ENCODE results near the gene KCNH1. TPM values are rescaled to one million over a fixed set of nuclear protein-coding genes. Genes with fewer than 3 reads are reported as not detected.

The KCNH1 gene
- polyA plus RNA-seq, 1 of the 3 experiments (the other 2 are of a cell fraction): 0.08 TPM

DNA sequence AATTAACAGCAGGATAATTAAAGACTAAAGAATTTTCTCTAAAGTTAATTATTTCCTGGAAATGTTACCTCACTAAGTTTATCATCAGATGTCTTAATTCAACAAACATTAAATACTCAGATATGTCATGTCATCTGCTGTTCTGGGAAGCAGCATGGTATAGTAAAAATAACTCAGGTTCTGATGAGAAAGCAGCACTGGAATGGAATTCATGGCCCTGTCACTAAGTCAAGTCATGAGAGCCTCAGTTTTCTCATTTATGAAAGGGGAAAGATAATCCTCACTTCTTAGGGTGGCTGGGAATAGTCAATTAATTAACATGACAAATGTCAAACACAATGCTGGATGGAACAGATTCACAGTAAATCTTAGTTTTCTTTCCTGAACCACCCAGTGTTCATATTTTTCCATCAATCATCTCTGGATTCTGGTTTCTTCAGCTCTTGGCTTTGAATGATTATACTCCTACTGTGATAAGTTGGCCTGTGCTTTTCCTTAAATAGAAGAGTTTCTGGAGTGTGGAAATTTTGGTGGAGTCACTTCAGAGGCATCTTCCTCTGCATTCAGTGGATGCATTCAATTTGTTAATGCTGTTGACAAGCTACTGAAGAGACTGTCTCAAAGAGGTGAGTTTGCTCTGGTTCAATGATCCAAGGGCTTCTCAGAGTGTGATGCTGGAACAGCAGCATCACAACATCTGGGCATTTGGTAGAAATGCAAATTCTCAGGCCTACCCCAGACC is 319.4 kb downstream of the KCNH1 start:
- DNase-seq: no peak
- Histone ChIP-seq H3F3A (replicated peaks; ENCODE audit: insufficient read depth) (no peaks in the 10 kb centered on the region), H3K27ac (ENCODE audit: low read depth in 2 of 2, low read length in 1 of 2) (no peak overlapping the region), H2AFZ (ENCODE audit: low read depth) (no peak overlapping the region), H3K9ac (no peak overlapping the region), H3K9me3 (no peaks in the 10 kb centered on the region), H3K4me3 (ENCODE audit: low read depth in 2 of 2, low read length in 1 of 2) (no peak overlapping the region), H3K27me3 (ENCODE audit: insufficient read depth) (no peaks in the 10 kb centered on the region), H4K20me1 (ENCODE audit: insufficient read depth) (no peaks in the 10 kb centered on the region), H3K4me2 (no peak overlapping the region), H3K4me1 (ENCODE audit: control insufficient read depth in 1 of 2, insufficient read depth in 2 of 2, low read depth in 1 of 2, low read length in 1 of 2) (no peaks in the 10 kb centered on the region), H3K79me2 (ENCODE audit: insufficient read depth) (no peaks in the 10 kb centered on the region), H3K9me2 (no peaks in the 10 kb centered on the region), H3K36me3 (replicated peaks in 1 of 2; ENCODE audit: control insufficient read depth in 1 of 2, insufficient read depth in 2 of 2, low read length in 1 of 2) (no peaks in the 10 kb centered on the region)
- CTCF ChIA-PET: no interaction called here
- POLR2A ChIA-PET: no interaction called here
- TF ChIP-seq ELF1 (IDR thresholded peaks at IDR 0.05) (no peak), MXI1 (IDR thresholded peaks at IDR 0.05; ENCODE audit: low read depth, low read length) (no peak), RFX5 (IDR thresholded peaks at IDR 0.05; ENCODE audit: low read length) (no peak), RXRA (IDR thresholded peaks at IDR 0.05; ENCODE audit: borderline replicate concordance, low read depth) (no peak), EP300 (IDR thresholded peaks at IDR 0.05; ENCODE audit: borderline replicate concordance in 1 of 2, low read depth in 1 of 2, low read length in 1 of 2) (no peak)
- TF ChIP-seq, protein P1, sequence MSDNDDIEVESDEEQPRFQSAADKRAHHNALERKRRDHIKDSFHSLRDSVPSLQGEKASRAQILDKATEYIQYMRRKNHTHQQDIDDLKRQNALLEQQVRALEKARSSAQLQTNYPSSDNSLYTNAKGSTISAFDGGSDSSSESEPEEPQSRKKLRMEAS (IDR thresholded peaks at IDR 0.05; ENCODE audit: low read depth): no peak
- TF ChIP-seq, protein P2, sequence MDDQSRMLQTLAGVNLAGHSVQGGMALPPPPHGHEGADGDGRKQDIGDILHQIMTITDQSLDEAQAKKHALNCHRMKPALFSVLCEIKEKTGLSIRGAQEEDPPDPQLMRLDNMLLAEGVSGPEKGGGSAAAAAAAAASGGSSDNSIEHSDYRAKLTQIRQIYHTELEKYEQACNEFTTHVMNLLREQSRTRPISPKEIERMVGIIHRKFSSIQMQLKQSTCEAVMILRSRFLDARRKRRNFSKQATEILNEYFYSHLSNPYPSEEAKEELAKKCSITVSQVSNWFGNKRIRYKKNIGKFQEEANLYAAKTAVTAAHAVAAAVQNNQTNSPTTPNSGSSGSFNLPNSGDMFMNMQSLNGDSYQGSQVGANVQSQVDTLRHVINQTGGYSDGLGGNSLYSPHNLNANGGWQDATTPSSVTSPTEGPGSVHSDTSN (IDR thresholded peaks at IDR 0.05): no peak

DNA sequence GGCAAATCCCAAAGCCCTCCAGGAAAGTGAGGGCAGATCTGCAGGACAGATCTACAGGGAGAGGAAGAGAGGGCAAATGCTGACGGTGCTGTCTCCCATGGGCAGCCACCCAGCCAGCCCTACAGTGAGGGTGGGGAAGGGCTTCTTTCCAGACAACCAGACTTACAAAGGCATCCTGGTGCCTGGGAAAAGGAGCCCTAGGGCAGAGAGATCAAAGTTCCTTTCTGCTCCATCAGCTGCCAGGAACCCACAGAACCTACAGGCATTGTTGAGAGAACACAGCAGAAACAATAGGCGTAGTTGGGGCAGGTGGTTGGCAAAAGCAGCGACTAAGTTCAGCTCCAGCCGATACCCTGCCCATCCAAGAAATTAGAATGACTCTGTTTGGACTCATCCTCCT is 332.4 kb downstream of the KCNH1 start:
- Histone ChIP-seq H4K20me1 (ENCODE audit: insufficient read depth) (no peaks in the 10 kb centered on the region), H3K36me3 (replicated peaks in 1 of 2; ENCODE audit: control insufficient read depth in 1 of 2, insufficient read depth in 2 of 2, low read length in 1 of 2) (no peaks in the 10 kb centered on the region), H3K4me1 (ENCODE audit: control insufficient read depth in 1 of 2, insufficient read depth in 2 of 2, low read depth in 1 of 2, low read length in 1 of 2) (peaks cover 0 to 15% of the 10 kb centered on the region in 2 experiments; a peak in 1 of 4 replicates), H3K27ac (ENCODE audit: low read depth in 2 of 2, low read length in 1 of 2) (no peak overlapping the region), H3K9me3 (no peaks in the 10 kb centered on the region), H3F3A (replicated peaks; ENCODE audit: insufficient read depth) (no peaks in the 10 kb centered on the region), H3K9ac (no peak overlapping the region), H3K9me2 (no peaks in the 10 kb centered on the region), H2AFZ (ENCODE audit: low read depth) (no peak overlapping the region), H3K4me3 (ENCODE audit: low read depth in 2 of 2, low read length in 1 of 2) (no peak overlapping the region), H3K27me3 (ENCODE audit: insufficient read depth) (no peaks in the 10 kb centered on the region), H3K79me2 (ENCODE audit: insufficient read depth) (no peaks in the 10 kb centered on the region), H3K4me2 (no peak overlapping the region)
- POLR2A ChIA-PET: no interaction called here
- WGBS (ENCODE audit: low lambda C conversion rate): 47% methylated on average over 4 of the region's 4 CpGs
- TF ChIP-seq GATA2 (CRISPR knock-in tag; IDR thresholded peaks at IDR 0.05): no peak
- TF ChIP-seq, protein P3, sequence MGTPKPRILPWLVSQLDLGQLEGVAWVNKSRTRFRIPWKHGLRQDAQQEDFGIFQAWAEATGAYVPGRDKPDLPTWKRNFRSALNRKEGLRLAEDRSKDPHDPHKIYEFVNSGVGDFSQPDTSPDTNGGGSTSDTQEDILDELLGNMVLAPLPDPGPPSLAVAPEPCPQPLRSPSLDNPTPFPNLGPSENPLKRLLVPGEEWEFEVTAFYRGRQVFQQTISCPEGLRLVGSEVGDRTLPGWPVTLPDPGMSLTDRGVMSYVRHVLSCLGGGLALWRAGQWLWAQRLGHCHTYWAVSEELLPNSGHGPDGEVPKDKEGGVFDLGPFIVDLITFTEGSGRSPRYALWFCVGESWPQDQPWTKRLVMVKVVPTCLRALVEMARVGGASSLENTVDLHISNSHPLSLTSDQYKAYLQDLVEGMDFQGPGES (IDR thresholded peaks at IDR 0.05; ENCODE audit: low read depth, low read length): no peak
- no peak for TF ChIP-seq FOXJ3 (CRISPR knock-in tag; IDR thresholded peaks at IDR 0.05)
- no peak for TF ChIP-seq TAF1 (IDR thresholded peaks at IDR 0.05; ENCODE audit: borderline replicate concordance, low read depth, low read length)
- no peak for TF ChIP-seq EP300 (IDR thresholded peaks at IDR 0.05; ENCODE audit: borderline replicate concordance in 1 of 2, low read depth in 1 of 2, low read length in 1 of 2)
- TF ChIP-seq POLR2AphosphoS5 (IDR thresholded peaks at IDR 0.05; ENCODE audit: low read depth, low read length): no peak
- TF ChIP-seq, protein P4, sequence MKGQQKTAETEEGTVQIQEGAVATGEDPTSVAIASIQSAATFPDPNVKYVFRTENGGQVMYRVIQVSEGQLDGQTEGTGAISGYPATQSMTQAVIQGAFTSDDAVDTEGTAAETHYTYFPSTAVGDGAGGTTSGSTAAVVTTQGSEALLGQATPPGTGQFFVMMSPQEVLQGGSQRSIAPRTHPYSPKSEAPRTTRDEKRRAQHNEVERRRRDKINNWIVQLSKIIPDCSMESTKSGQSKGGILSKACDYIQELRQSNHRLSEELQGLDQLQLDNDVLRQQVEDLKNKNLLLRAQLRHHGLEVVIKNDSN (IDR thresholded peaks at IDR 0.05; ENCODE audit: borderline replicate concordance, low read depth): no peak
- TF ChIP-seq YY1 (IDR thresholded peaks at IDR 0.05; ENCODE audit: low read depth): no peak
- no peak for TF ChIP-seq CHD2 (IDR thresholded peaks at IDR 0.05; ENCODE audit: low read length, partially characterized antibody)
- TF ChIP-seq FOSL2 (IDR thresholded peaks at IDR 0.05; ENCODE audit: borderline replicate concordance, low read depth): no peak
- TF ChIP-seq, protein P5, sequence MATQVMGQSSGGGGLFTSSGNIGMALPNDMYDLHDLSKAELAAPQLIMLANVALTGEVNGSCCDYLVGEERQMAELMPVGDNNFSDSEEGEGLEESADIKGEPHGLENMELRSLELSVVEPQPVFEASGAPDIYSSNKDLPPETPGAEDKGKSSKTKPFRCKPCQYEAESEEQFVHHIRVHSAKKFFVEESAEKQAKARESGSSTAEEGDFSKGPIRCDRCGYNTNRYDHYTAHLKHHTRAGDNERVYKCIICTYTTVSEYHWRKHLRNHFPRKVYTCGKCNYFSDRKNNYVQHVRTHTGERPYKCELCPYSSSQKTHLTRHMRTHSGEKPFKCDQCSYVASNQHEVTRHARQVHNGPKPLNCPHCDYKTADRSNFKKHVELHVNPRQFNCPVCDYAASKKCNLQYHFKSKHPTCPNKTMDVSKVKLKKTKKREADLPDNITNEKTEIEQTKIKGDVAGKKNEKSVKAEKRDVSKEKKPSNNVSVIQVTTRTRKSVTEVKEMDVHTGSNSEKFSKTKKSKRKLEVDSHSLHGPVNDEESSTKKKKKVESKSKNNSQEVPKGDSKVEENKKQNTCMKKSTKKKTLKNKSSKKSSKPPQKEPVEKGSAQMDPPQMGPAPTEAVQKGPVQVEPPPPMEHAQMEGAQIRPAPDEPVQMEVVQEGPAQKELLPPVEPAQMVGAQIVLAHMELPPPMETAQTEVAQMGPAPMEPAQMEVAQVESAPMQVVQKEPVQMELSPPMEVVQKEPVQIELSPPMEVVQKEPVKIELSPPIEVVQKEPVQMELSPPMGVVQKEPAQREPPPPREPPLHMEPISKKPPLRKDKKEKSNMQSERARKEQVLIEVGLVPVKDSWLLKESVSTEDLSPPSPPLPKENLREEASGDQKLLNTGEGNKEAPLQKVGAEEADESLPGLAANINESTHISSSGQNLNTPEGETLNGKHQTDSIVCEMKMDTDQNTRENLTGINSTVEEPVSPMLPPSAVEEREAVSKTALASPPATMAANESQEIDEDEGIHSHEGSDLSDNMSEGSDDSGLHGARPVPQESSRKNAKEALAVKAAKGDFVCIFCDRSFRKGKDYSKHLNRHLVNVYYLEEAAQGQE (IDR thresholded peaks at IDR 0.05; ENCODE audit: low read depth, low read length): no peak
- no peak for TF ChIP-seq RFX5 (IDR thresholded peaks at IDR 0.05; ENCODE audit: low read length)
- DNase-seq: no peak
- CTCF ChIA-PET: interaction anchor here (0.6 to 0.8 kb wide), 3 partner anchors 53 to 141 kb away, joined by 3 read pairs; no protein-coding TSS in a partner anchor
